Adrenal gland (tissue), 12 donors: ENCODE data around the gene TBC1D20. TPM values are rescaled to one million over a fixed set of nuclear protein-coding genes. Genes with fewer than 3 reads are reported as not detected.

Experiments used
- DNase-seq, 7 donors: peaks; one replicate each; pipeline ENCODE4 v3.0.0-alpha.2; 2019 to 2020
- H3K27ac ChIP-seq, 5 donors: fragments of 200-600 bp; sonication (generic) in 4 of 5; 1 replicate in 3 of 5; 2 replicates in 2 of 5; pipeline versions ENCODE4 v1.5.1 to v1.8.0; 2016 to 2020; ENCODE audit warnings: mild to moderate bottlenecking in 1 of 5
- H3K27me3 ChIP-seq: fragments of 200-600 bp; 2 replicates; pipeline ENCODE4 v1.8.0; 2021
- H3K36me3 ChIP-seq, 2 donors: fragments of 200-600 bp; replicated peaks in 1 of 2; 1 replicate in 1 of 2; 2 replicates in 1 of 2; pipeline versions ENCODE4 v1.5.1 to v1.8.0; 2018 to 2022
- H3K4me1 ChIP-seq, 2 donors: fragments of 200-600 bp; replicated peaks in 1 of 2; 1 replicate in 1 of 2; 2 replicates in 1 of 2; pipeline versions ENCODE4 v1.5.1 to v1.8.0; 2018 to 2021
- H3K4me3 ChIP-seq, 4 donors: fragments of 200-600 bp; sonication (generic) in 3 of 4; one replicate each; pipeline ENCODE4 v1.5.1; 2016 to 2018
- H3K9me3 ChIP-seq, 3 donors: fragments of 200-600 bp; sonication (generic) in 1 of 3; replicated peaks in 1 of 3; 1 replicate in 2 of 3; 2 replicates in 1 of 3; pipeline versions ENCODE4 v1.5.1 to v1.8.0; 2016 to 2021
- POLR2A ChIP-seq, 2 donors: fragments of 450-650 bp; IDR thresholded peaks; one replicate each; pipeline ENCODE4 v1.6.1; 2017; ENCODE audit warnings: antibody characterized with exemption in 2 of 2, mild to moderate bottlenecking in 2 of 2, moderate library complexity in 1 of 2
- WGBS, 4 donors: extraction: QIAGEN DNeasy Blood & Tissue Kit in 2 of 4; methylation state at CpG; one replicate each; pipeline versions ENCODE4 v1.1.5 to v1.1.7; 2013 to 2017; 5-methylcytosine and 5-hydroxymethylcytosine counted together
- intact Hi-C, 2 donors: fragments of 100-400 bp; cut with DNase I; formaldehyde crosslinking; loops; one replicate each; pipeline versions ENCODE4 v1.14.1 to v1.15.0; 2022 to 2023
- polyA plus RNA-seq, 3 donors: library from polyadenylated mRNA; stranded (reverse); fragments of 200-250 nt in 2 of 3; fragments of 350-450 nt in 1 of 3; fragmentation: Illumina TruSeq in 1 of 3; extraction: RNeasy Lipid Tissue Mini Kit (QIAGEN cat#74804) in 1 of 3; gene quantifications; one replicate each; pipeline ENCODE4 v1.2.3, GENCODE V29; 2013 to 2014
- total RNA-seq, 9 donors: library from RNA; depleted of rRNA in 4 of 9; stranded (reverse); fragments of >200 nt in 4 of 9; fragments of 120-200 nt in 1 of 9; fragmentation: NEBNext Ultra II Directional in 1 of 9; extraction: Animal tissue kit (Norgen Biotek cat#: 25700) in 1 of 9; gene quantifications; one replicate each; pipeline versions ENCODE4 v1.1.0 to v1.2.4, GENCODE V29; 2013 to 2023
- TF ChIP-seq, protein P1 (sequence below), 6 experiments: fragments of 450-650 bp in 4 of 6; fragments of 200-600 bp in 2 of 6; sonication (generic) in 1 of 6; IDR thresholded peaks; 1 replicate in 5 of 6; 2 replicates in 1 of 6; pipeline versions ENCODE4 v1.5.1 to v1.8.0; 2016 to 2021; ENCODE audit warnings: antibody characterized with exemption in 6 of 6, mild to moderate bottlenecking in 2 of 6, moderate library complexity in 1 of 6
- donor health status: healthy with polysubstance abuse.
- donor health status: Bipolar disorder and iron deficiency.
- donor health status: DM: yes; HTN: yes; CAD: no.
- donor health status: DM: no; HTN: no; CAD: no.
- donor health status: DM: no; HTN: no; CAD: no.
- donor health status: DM: yes; HTN: yes; CAD: no.

Gene TBC1D20
- total and polyA plus RNA-seq, 12 donors, result 23.8 to 53.6 (median 44.3) TPM

DNA sequence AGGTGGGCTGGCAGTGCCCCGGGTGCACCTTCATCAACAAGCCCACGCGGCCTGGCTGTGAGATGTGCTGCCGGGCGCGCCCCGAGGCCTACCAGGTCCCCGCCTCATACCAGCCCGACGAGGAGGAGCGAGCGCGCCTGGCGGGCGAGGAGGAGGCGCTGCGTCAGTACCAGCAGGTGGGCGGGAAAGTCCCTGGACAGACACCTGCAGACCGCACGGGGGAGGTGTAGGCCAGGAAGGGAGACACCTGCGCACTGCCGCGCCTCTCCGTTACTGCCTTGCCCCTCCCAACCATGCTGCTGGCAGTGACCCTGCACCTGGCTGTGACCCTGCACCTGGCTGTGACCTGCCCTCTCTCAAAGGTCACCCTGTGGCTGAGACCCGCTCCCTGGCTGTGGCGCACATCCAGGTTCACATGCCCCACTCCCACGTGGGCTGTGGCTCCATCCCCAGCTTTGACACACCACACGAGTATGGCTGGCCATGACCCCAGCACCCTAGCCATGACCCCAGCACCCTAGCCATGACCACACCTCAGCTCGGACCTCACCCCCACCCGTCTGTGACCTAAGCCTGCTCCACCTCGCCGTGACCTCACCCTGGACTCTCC lies 42.7 kb downstream of the TBC1D20 start:
- intact Hi-C loops, result no loop called here
- TF ChIP-seq, protein P1, sequence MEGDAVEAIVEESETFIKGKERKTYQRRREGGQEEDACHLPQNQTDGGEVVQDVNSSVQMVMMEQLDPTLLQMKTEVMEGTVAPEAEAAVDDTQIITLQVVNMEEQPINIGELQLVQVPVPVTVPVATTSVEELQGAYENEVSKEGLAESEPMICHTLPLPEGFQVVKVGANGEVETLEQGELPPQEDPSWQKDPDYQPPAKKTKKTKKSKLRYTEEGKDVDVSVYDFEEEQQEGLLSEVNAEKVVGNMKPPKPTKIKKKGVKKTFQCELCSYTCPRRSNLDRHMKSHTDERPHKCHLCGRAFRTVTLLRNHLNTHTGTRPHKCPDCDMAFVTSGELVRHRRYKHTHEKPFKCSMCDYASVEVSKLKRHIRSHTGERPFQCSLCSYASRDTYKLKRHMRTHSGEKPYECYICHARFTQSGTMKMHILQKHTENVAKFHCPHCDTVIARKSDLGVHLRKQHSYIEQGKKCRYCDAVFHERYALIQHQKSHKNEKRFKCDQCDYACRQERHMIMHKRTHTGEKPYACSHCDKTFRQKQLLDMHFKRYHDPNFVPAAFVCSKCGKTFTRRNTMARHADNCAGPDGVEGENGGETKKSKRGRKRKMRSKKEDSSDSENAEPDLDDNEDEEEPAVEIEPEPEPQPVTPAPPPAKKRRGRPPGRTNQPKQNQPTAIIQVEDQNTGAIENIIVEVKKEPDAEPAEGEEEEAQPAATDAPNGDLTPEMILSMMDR (IDR thresholded peaks at IDR 0.05), result no peak
- no peak for TF ChIP-seq POLR2A (IDR thresholded peaks at IDR 0.05)
- H3K4me1 ChIP-seq, result peaks cover 11 to 26% of the 10 kb centered on the region in 2 donors
- DNase-seq, result no peak
- no peaks in the 10 kb centered on the region for H3K27me3 ChIP-seq
- 89 to 97% (median 92%) methylated on average over 9 to 32 of the region's 32 CpGs for WGBS, 4 donors
- no peak overlapping the region for H3K4me3 ChIP-seq
- H3K9me3 ChIP-seq, result no peaks in the 10 kb centered on the region
- no peak overlapping the region for H3K27ac ChIP-seq
- H3K36me3 ChIP-seq, result peaks cover 0 to 52% of the 10 kb centered on the region in 2 donors

DNA sequence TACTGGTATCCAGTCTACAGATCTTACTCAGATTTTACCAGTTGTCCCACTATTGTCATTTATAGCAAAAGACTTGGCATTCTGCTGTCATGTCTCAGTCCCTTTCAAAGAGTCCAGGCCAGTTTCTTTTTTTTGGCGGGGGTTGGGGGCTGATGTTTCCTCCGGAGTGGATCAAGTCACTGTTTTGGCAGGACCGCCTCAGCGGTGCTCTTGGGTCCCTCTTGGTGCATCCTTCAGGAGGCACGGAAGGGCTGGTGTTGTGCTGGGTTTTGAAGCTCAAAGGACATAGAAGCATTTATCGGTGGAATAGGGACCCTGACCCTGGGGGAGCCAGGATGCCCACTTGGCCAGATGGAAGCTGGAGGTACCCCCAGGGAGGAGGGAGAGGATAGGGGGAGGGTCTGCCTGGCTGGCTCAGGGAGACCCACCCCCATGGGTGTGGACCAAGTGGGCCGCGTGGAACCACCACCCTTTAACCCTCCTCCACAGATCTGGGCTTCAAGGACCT lies 43.4 kb downstream of the TBC1D20 start:
- H3K27ac ChIP-seq, result no peak overlapping the region
- peaks cover 0 to 49% of the 10 kb centered on the region in 2 donors for H3K36me3 ChIP-seq
- TF ChIP-seq, protein P1 (IDR thresholded peaks at IDR 0.05), result no peak
- no peak for TF ChIP-seq POLR2A (IDR thresholded peaks at IDR 0.05)
- H3K4me1 ChIP-seq, result peaks cover 11 to 26% of the 10 kb centered on the region in 2 donors
- WGBS, 4 donors, result 85 to 91% (median 88%) methylated on average over 4 to 8 of the region's 8 CpGs
- H3K4me3 ChIP-seq, result no peak overlapping the region
- DNase-seq, result no peak
- no peaks in the 10 kb centered on the region for H3K9me3 ChIP-seq
- no peaks in the 10 kb centered on the region for H3K27me3 ChIP-seq
- intact Hi-C loops, result no loop called here

DNA sequence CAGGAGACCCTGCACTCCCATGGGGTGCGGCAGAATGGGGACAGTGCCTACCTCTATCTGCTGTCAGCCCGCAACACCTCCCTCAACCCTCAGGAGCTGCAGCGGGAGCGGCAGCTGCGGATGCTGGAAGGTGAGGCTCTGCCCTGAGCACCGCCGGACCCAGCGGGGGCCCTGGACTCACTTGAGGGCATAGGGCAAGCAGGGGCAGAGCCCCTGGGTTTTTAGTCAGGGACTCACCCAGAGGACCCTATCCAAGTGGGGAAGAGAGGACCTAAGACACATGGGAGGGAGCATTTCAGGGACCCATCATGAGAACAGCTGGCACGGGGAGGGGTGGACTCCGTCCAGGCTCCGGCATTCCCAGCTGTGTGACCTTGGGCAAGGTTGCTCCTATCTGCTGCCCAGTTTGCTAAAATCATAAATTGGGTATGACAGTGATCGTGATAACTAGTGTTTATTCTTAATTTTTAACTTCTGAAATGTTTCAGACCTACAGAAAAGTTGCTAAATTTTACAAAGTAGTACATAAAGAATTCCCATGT lies 44.5 kb downstream of the TBC1D20 start:
- DNase-seq, result peak; percentile 56 to 86 (median 85)
- Histone ChIP-seq H3K27ac (peak overlapping the region in 4 of 5 donors; percentile 48 to 73 (median 64)), H3K4me3 (no peak overlapping the region), H3K4me1 (peaks cover 11 to 26% of the 10 kb centered on the region in 2 donors), H3K27me3 (no peaks in the 10 kb centered on the region), H3K9me3 (no peaks in the 10 kb centered on the region), H3K36me3 (peaks cover 0 to 39% of the 10 kb centered on the region in 2 donors)
- 44 to 71% (median 48%) methylated on average over 4 to 12 of the region's 12 CpGs for WGBS, 4 donors
- intact Hi-C loops, result no loop called here
- TF ChIP-seq, protein P1 (IDR thresholded peaks at IDR 0.05), result no peak
- no peak for TF ChIP-seq POLR2A (IDR thresholded peaks at IDR 0.05)

DNA sequence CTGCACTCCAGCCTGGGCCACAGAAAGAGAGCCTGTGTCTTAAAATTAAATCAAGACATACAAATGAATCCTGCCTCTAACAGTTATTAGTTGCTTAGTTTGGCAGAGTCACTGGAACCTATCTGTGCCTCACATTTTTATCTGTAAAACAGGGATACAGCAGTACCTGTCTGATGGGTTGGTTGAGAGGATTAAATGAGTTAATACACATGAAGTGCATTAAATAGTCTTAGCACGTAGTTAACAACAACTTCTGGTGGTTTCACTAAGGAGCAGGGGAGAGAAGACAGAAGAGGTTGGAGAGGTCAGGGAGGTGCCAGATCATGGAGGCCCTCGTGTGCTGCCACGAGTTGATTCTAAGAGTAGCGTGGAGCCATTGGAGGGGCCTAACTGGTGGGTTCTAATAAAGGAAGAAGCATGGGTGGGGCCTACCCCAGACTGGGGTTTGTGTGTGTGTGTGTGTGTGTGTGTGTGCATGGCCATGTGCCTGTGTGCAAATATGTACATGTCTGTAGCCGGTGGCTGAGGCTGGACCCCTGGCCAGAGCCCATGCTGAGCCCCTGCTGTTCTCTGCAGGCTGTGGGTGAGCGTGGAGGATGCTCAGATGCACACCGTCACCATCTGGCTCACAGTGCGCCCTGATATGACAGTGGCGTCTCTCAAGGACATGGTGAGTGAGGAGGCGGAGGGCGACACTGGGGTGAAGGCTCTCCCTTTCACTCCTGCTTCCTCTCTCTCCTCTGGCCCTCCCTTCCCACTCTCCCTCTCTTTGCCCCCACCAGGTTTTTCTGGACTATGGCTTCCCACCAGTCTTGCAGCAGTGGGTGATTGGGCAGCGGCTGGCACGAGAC lies 45.2 kb downstream of the TBC1D20 start:
- intact Hi-C loops, result no loop called here
- DNase-seq, result peak in 6 of 7 donors; percentile 73 to 89 (median 82)
- TF ChIP-seq, protein P1 (IDR thresholded peaks at IDR 0.05), result no peak
- TF ChIP-seq POLR2A (IDR thresholded peaks at IDR 0.05), result no peak
- Histone ChIP-seq H3K9me3 (no peaks in the 10 kb centered on the region), H3K27me3 (no peaks in the 10 kb centered on the region), H3K4me3 (no peak overlapping the region), H3K4me1 (peaks cover 11 to 26% of the 10 kb centered on the region in 2 donors), H3K27ac (peak overlapping the region in 4 of 5 donors; percentile 48 to 73 (median 64)), H3K36me3 (peaks cover 0 to 32% of the 10 kb centered on the region in 2 donors)
- 44 to 65% (median 53%) methylated on average over 9 to 13 of the region's 13 CpGs for WGBS, 4 donors
